Stimulated activated memory B cell treated with anti-CD40 and anti-IgM and Interleukin-4, amounts not matched to agents 10 μg/mL and 1 μg/mL and 100 μg/mL, for 72 hours (primary cell): ENCODE measurements around the gene POGLUT2.

Experiments used
- ATAC-seq: fragments of 150-1000 bp; cut with Tn5 transposase; 2 replicates; pipeline ENCODE4 v1.10.0; 2021
- H3K27ac Mint-ChIP-seq: one replicate; pipeline ENCODE4 v1.8.0; 2022; ENCODE audit warnings: mild to moderate bottlenecking, mixed read lengths
- H3K27me3 Mint-ChIP-seq: one replicate; pipeline ENCODE4 v1.8.0; 2022; ENCODE audit warnings: mixed read lengths
- H3K36me3 Mint-ChIP-seq: one replicate; pipeline ENCODE4 v1.8.0; 2022; ENCODE audit warnings: mixed read lengths
- H3K4me1 Mint-ChIP-seq: one replicate; pipeline ENCODE4 v1.8.0; 2022; ENCODE audit warnings: mixed read lengths
- H3K4me3 Mint-ChIP-seq: one replicate; pipeline ENCODE4 v1.8.0; 2022; ENCODE audit warnings: mild to moderate bottlenecking, moderate library complexity, mixed read lengths
- H3K9me3 Mint-ChIP-seq: one replicate; pipeline ENCODE4 v1.8.0; 2022; ENCODE audit warnings: mixed read lengths

Gene POGLUT2

GRCh38 chr13:102816708-102817107 lies 17.9 kb upstream of the POGLUT2 start:
- H3K9me3 Mint-ChIP-seq, result peaks cover 5% of the 10 kb centered on the region
- H3K27ac Mint-ChIP-seq, result no peak overlapping the region
- H3K27me3 Mint-ChIP-seq, result no peaks in the 10 kb centered on the region
- peaks cover 14% of the 10 kb centered on the region for H3K36me3 Mint-ChIP-seq
- H3K4me1 Mint-ChIP-seq, result peaks cover 7% of the 10 kb centered on the region
- no peak overlapping the region for H3K4me3 Mint-ChIP-seq
- no peak for ATAC-seq

- no peak for ATAC-seq
- Mint-ChIP-seq H3K27ac (no peak overlapping the region), H3K27me3 (no peaks in the 10 kb centered on the region), H3K36me3 (peaks cover 15% of the 10 kb centered on the region), H3K9me3 (peaks cover 5% of the 10 kb centered on the region), H3K4me1 (peaks cover 7% of the 10 kb centered on the region), H3K4me3 (no peak overlapping the region)
Observed at GRCh38 chr13:102815788-102816187, 17.0 kb upstream of the POGLUT2 start.

GRCh38 chr13:102814793-102815192 lies 16.0 kb upstream of the POGLUT2 start:
- peaks cover 7% of the 10 kb centered on the region for H3K4me1 Mint-ChIP-seq
- H3K27ac Mint-ChIP-seq, result no peak overlapping the region
- ATAC-seq, result no peak
- peaks cover 5% of the 10 kb centered on the region for H3K9me3 Mint-ChIP-seq
- no peak overlapping the region for H3K4me3 Mint-ChIP-seq
- H3K36me3 Mint-ChIP-seq, result peaks cover 15% of the 10 kb centered on the region
- no peaks in the 10 kb centered on the region for H3K27me3 Mint-ChIP-seq

DNA sequence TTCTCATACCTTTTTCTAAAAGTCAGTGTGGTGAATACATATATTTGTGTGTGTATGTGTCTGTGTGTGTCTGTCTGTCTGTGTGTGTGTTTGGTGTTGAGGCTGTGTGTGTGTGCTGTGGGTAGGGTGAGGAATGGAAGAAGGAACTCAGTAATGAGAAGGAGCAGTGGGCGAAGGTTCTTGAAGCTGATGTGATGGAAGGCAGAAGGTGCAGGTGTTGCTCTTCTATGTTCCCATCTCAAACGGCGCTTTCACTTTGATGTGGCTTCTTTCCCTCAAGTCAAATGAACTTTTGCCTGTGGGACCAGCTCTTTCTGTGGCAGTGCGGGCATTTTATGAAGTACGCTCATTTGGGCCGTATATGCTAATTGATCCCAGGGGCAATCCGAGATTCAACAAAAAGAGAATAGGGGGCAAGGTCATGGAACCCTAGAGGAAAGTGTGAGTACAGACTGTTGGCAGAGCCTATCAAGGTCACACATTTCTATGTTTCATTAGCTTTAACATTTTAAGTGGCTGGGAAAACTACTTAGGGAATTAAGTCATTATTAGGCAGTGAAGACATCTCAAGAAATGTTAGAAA lies 15.3 kb upstream of the POGLUT2 start:
- Mint-ChIP-seq H3K27me3 (no peaks in the 10 kb centered on the region), H3K27ac (no peak overlapping the region)

GRCh38 chr13:102812611-102813287 lies 14.0 kb upstream of the POGLUT2 start:
- Mint-ChIP-seq H3K36me3 (peaks cover 16% of the 10 kb centered on the region), H3K4me3 (no peak overlapping the region), H3K9me3 (peaks cover 5% of the 10 kb centered on the region), H3K27ac (no peak overlapping the region), H3K4me1 (peaks cover 7% of the 10 kb centered on the region), H3K27me3 (no peaks in the 10 kb centered on the region)
- no peak for ATAC-seq

More for the DNA sequence above, 15.3 kb upstream of the POGLUT2 start:
- no peak overlapping the region for H3K4me3 Mint-ChIP-seq
- peaks cover 16% of the 10 kb centered on the region for H3K36me3 Mint-ChIP-seq
- no peak for ATAC-seq
- peaks cover 5% of the 10 kb centered on the region for H3K9me3 Mint-ChIP-seq
- H3K4me1 Mint-ChIP-seq, result peaks cover 7% of the 10 kb centered on the region

GRCh38 chr13:102807699-102808098 lies 8.9 kb upstream of the POGLUT2 start:
- no peak for ATAC-seq
- Mint-ChIP-seq H3K4me3 (no peak overlapping the region), H3K27me3 (no peaks in the 10 kb centered on the region), H3K9me3 (peaks cover 5% of the 10 kb centered on the region), H3K27ac (no peak overlapping the region), H3K36me3 (peaks cover 16% of the 10 kb centered on the region), H3K4me1 (no peaks in the 10 kb centered on the region)

DNA sequence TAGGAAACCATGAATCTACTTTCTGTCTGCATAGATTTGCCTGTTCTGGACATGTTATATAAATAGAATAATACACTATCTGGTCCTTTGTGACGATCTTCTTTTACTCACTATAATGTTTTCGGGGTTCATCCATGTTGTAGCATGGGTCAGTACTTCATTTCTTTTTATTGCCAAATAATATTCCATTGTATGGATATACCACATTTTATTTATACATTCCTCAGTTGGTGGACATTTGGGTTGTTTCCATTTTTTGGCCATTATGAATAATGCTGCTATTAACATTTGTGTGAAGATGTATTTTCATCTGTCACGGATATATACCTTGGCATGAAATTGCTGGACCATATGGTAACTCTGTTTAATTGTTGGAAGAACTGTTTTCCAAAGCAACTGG lies 6.9 kb upstream of the POGLUT2 start:
- H3K27ac Mint-ChIP-seq, result no peak overlapping the region
- H3K4me1 Mint-ChIP-seq, result peaks cover 7% of the 10 kb centered on the region
- H3K36me3 Mint-ChIP-seq, result peaks cover 6% of the 10 kb centered on the region
- H3K4me3 Mint-ChIP-seq, result no peak overlapping the region
- ATAC-seq, result no peak
- H3K27me3 Mint-ChIP-seq, result no peaks in the 10 kb centered on the region
- no peaks in the 10 kb centered on the region for H3K9me3 Mint-ChIP-seq

GRCh38 chr13:102800145-102801041 lies 1.6 kb upstream of the POGLUT2 start:
- H3K36me3 Mint-ChIP-seq, result no peaks in the 10 kb centered on the region
- H3K27ac Mint-ChIP-seq, result peak overlapping the region; percentile 71
- no peaks in the 10 kb centered on the region for H3K9me3 Mint-ChIP-seq
- H3K27me3 Mint-ChIP-seq, result peaks cover 20% of the 10 kb centered on the region
- H3K4me1 Mint-ChIP-seq, result peaks cover 24% of the 10 kb centered on the region
- H3K4me3 Mint-ChIP-seq, result peak overlapping the region; percentile 87
- ATAC-seq, result peak; percentile 92

- Mint-ChIP-seq H3K4me3 (peak overlapping the region; percentile 87), H3K27me3 (peaks cover 20% of the 10 kb centered on the region), H3K27ac (peak overlapping the region; percentile 71), H3K4me1 (peaks cover 24% of the 10 kb centered on the region), H3K9me3 (no peaks in the 10 kb centered on the region), H3K36me3 (no peaks in the 10 kb centered on the region)
- peak; percentile 10 for ATAC-seq
Observed at GRCh38 chr13:102799426-102800144, 809 bp upstream of the POGLUT2 start.

DNA sequence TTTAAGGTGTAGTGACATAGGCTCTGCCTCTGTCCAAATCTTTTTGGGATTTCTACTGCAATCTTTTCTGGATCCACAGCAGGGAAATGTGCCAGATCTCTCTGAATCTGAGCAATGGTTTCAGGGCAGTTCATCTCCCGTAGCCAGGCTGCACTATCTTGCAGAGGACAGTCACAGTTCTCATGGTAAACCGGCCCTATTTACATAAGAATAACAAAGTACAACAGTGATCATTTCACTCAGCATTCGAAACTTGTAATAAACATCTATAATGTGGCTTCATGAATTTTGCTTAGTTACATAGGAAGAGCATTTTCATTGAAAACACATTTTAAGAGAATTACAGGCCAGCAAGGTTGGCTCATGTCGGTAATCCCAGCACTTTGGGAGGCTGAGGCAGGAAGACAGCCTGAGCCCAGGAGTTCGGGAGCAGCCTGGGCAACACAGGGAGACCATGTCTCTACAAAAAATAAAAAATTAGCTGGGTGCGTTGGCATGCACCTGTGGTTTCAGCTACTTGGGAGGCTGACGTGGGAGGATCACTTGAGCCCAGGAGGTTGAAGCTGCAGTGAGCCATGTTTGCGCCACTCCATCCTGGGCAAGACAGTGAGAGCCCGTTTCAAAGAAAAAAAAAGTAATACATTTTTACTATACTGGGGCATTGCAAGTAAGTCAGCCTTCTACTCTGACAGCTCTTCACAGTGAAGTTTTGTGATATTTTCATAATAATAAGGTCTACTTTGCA lies 5.0 kb downstream of the POGLUT2 start:
- H3K36me3 Mint-ChIP-seq, result no peaks in the 10 kb centered on the region
- H3K27me3 Mint-ChIP-seq, result peaks cover 8% of the 10 kb centered on the region
- no peak overlapping the region for H3K27ac Mint-ChIP-seq
- no peak for ATAC-seq
- no peak overlapping the region for H3K4me3 Mint-ChIP-seq
- no peaks in the 10 kb centered on the region for H3K9me3 Mint-ChIP-seq
- peaks cover 7% of the 10 kb centered on the region for H3K4me1 Mint-ChIP-seq

GRCh38 chr13:102792396-102792795 lies 6.4 kb downstream of the POGLUT2 start:
- Mint-ChIP-seq H3K27ac (no peak overlapping the region), H3K4me3 (no peak overlapping the region), H3K9me3 (no peaks in the 10 kb centered on the region), H3K36me3 (no peaks in the 10 kb centered on the region), H3K4me1 (no peaks in the 10 kb centered on the region), H3K27me3 (no peaks in the 10 kb centered on the region)
- ATAC-seq, result no peak

GRCh38 chr13:102788683-102789082 lies 10.1 kb downstream of the POGLUT2 start:
- no peaks in the 10 kb centered on the region for H3K4me1 Mint-ChIP-seq
- no peak overlapping the region for H3K27ac Mint-ChIP-seq
- ATAC-seq, result no peak
- H3K36me3 Mint-ChIP-seq, result no peaks in the 10 kb centered on the region
- no peaks in the 10 kb centered on the region for H3K9me3 Mint-ChIP-seq
- H3K27me3 Mint-ChIP-seq, result no peaks in the 10 kb centered on the region
- H3K4me3 Mint-ChIP-seq, result no peak overlapping the region

DNA sequence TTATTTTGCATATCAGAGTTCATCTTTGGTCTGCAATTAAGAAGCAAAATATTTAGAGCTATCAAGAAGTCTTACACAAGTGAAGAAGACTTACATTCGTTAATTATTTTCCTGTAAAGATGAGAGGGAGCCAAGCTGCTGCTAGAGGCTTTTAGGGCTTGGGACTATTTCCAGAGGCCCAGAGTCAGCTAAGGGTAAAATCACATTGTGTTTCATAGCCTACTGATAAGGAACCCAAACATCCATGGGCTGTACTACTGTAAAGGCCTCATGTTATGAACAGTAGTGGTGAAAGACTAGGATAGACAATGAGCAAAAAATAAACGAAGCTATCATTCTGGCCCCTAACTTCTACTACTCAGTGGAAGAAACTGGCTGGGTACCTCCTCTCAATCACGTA lies 14.3 kb downstream of the POGLUT2 start:
- Mint-ChIP-seq H3K9me3 (peaks cover 5% of the 10 kb centered on the region), H3K36me3 (peaks cover 12% of the 10 kb centered on the region), H3K4me1 (peaks cover 4% of the 10 kb centered on the region), H3K27ac (no peak overlapping the region), H3K4me3 (no peak overlapping the region), H3K27me3 (no peaks in the 10 kb centered on the region)
- ATAC-seq, result no peak

DNA sequence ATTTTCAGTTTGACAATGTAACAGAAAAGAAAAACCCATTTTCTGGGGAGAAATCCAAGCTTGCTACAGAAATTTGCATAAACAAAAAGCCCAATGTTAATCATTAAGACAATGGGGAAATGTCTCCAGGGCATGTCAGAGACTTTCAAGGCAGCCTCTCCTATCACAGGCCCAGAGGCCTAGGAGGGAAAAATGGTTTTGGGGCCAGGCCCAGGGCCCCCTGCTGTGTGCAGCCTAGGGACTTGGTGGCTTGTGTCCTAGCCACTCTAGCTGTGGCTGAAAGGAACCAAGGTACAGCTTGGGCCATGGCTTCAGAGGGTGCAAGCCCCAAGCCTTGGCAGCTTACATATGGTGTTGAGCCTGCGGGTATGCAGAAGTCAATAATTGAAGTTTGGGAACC lies 17.2 kb downstream of the POGLUT2 start:
- Mint-ChIP-seq H3K27ac (no peak overlapping the region), H3K36me3 (peaks cover 12% of the 10 kb centered on the region), H3K27me3 (no peaks in the 10 kb centered on the region), H3K4me1 (peaks cover 7% of the 10 kb centered on the region), H3K9me3 (peaks cover 5% of the 10 kb centered on the region), H3K4me3 (no peak overlapping the region)
- ATAC-seq, result no peak
